OCI-LY3 (cell line): ENCODE measurements around the gene ZNF354B.

Experiments
- H2AFZ ChIP-seq: fragments of 200-600, 300-600 bp; shearing (Covaris generic); 2 replicates; pipeline ENCODE4 v1.6.0; 2014; ENCODE audit warnings: antibody characterized with exemption, low read depth, low read length
- H3K27ac ChIP-seq: fragments of 200-600, 300-600 bp; sonication (generic); 2 replicates; pipeline ENCODE4 v1.5.1; 2014; ENCODE audit warnings: mild to moderate bottlenecking, low read length, moderate library complexity, mixed read lengths
- H3K27me3 ChIP-seq: fragments of 200-600, 300-600 bp; sonication (generic); 2 replicates; pipeline ENCODE4 v1.6.1; 2014; ENCODE audit warnings: low read depth, low read length, mixed read lengths
- H3K36me3 ChIP-seq: fragments of 200-600, 300-600 bp; sonication (generic); replicated peaks from 2 replicates; pipeline ENCODE3; 2014; ENCODE audit warnings: low read depth, low read length, mixed read lengths
- H3K4me1 ChIP-seq: fragments of 300-600, 200-600 bp; sonication (generic); 2 replicates; pipeline ENCODE4 v1.6.1; 2014; ENCODE audit warnings: low read length, mixed read lengths
- H3K4me2 ChIP-seq: fragments of 200-600, 300-600 bp; sonication (generic); 2 replicates; pipeline ENCODE4 v1.6.1; 2014; ENCODE audit warnings: low read length, mixed read lengths
- H3K4me3 ChIP-seq: fragments of 300-600, 200-600 bp; sonication (generic); 2 replicates; pipeline ENCODE4 v1.5.1; 2014; ENCODE audit warnings: antibody characterized with exemption, mild to moderate bottlenecking, low read length, moderate library complexity
- H3K79me2 ChIP-seq: fragments of 300-600, 200-600 bp; shearing (Covaris generic); 2 replicates; pipeline ENCODE4 v1.6.1; 2014; ENCODE audit warnings: mild to moderate bottlenecking, low read length, mixed read lengths
- H3K9ac ChIP-seq: fragments of 300-600, 200-600 bp; shearing (Covaris generic); 2 replicates; pipeline ENCODE4 v1.6.0; 2014; ENCODE audit warnings: mild to moderate bottlenecking, low read length, moderate library complexity
- H3K9me3 ChIP-seq: fragments of 200-600, 300-600 bp; shearing (Covaris generic); 2 replicates; pipeline ENCODE4 v1.6.1; 2014; ENCODE audit warnings: low read length, mixed read lengths; ENCODE audit not compliant: insufficient read depth
- H4K20me1 ChIP-seq: fragments of 200-600, 300-600 bp; sonication (generic); 2 replicates; pipeline ENCODE4 v1.6.1; 2016; ENCODE audit warnings: low read length, mixed read lengths; ENCODE audit not compliant: insufficient read depth
- EZH2phosphoT487 ChIP-seq: fragments of 200-600 bp; shearing (Covaris generic); IDR thresholded peaks from 2 replicates; pipeline ENCODE4 v1.6.1; 2018; ENCODE audit warnings: antibody characterized with exemption, mixed run types, low read depth
- TF ChIP-seq, protein P1 (sequence below): fragments of 200-600, 300-600 bp; sonication (generic); IDR thresholded peaks from 2 replicates; pipeline ENCODE4 v1.5.1; 2014; ENCODE audit warnings: antibody characterized with exemption, low read length, low read depth

The ZNF354B gene

DNA sequence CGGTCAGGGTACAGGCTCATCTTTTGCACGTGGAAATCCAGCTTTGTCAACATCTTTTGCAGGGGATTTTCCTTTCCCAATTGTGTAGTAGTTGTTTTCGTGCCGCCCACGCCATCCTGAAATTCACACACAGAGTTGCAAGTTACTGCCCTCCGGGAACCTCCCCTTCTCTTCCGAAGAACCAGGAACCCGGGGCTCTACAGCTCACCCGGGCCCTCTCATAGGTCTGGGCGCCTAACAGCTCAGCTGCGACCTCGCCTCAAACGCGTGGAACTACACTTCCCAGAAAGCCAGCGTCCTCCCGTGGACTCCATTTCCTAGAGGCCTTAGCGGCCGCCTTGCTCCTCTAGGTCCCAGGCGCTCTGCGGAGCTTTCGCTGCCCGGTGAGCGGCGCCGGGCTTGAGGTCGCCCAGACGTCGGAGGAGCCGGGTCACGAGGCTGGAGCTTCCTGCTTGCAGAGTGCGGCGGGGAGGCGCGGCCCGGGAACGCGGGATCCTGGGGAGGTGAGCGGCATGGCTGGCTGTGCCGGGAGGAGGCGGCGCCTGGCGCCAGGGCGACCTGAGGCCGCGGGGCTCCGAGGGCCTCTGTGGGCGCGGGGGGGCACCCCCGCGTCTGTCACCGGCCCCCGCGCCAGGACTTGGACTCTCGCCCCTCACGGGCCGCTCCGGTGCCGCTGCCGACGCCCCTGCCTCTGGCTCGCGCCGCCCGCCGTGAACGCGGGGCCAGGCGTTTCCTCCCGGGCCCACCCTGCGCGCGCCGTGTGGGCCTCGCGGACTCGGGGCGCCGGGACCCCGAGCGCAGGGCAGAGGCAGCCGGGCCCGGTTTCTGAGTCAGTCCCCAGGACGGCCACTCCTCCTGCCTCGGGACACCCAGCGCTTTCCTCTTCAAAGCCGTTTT, at the start of gene ZNF354B:
Gene ZNF354B, plus strand, starts transcription at position 329 of the 897 bp plus-strand sequence. CDS start 1,095 bp downstream, outside the sequence.
- Histone ChIP-seq H3K4me2 (no peak within 1 kb of the TSS), H3K4me3 (no peak within 1 kb of the TSS), H3K36me3 (no peaks in the 10 kb centered on the region), H3K9me3 (no peaks in the 10 kb centered on the region), H3K9ac (no peak within 1 kb of the TSS), H3K27me3 (no peaks in the 10 kb centered on the region), H3K27ac (no peak within 1 kb of the TSS), H2AFZ (no peak within 1 kb of the TSS), H4K20me1 (no peaks in the 10 kb centered on the region), H3K79me2 (no peaks in the 10 kb centered on the region), H3K4me1 (no peaks in the 10 kb centered on the region)
- no peak for TF ChIP-seq EZH2phosphoT487
- TF ChIP-seq, protein P1, sequence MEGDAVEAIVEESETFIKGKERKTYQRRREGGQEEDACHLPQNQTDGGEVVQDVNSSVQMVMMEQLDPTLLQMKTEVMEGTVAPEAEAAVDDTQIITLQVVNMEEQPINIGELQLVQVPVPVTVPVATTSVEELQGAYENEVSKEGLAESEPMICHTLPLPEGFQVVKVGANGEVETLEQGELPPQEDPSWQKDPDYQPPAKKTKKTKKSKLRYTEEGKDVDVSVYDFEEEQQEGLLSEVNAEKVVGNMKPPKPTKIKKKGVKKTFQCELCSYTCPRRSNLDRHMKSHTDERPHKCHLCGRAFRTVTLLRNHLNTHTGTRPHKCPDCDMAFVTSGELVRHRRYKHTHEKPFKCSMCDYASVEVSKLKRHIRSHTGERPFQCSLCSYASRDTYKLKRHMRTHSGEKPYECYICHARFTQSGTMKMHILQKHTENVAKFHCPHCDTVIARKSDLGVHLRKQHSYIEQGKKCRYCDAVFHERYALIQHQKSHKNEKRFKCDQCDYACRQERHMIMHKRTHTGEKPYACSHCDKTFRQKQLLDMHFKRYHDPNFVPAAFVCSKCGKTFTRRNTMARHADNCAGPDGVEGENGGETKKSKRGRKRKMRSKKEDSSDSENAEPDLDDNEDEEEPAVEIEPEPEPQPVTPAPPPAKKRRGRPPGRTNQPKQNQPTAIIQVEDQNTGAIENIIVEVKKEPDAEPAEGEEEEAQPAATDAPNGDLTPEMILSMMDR = no peak

DNA sequence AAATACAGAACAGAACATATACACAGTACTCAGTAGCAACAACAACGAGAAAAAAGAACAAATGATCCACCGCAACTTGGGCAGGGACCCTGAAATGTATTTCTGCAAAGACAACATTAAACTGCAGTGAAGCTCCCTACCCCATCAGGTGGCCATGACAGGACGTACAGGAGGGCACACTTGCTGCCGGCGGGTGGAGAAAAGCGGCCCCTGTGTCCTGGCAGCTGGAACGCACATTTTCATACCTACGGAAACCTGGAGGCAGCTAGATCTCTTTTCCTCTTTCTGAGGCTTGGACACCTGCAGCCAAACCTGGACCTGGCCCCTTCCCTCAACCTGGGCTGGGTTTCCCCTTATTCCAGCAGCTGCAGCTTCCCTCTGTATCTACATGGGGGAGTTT, 42.2 kb upstream of the ZNF354B start:
- H3K36me3 ChIP-seq = no peaks in the 10 kb centered on the region
- H3K4me3 ChIP-seq = no peak overlapping the region
- no peaks in the 10 kb centered on the region for H3K9me3 ChIP-seq
- H4K20me1 ChIP-seq = no peaks in the 10 kb centered on the region
- H3K79me2 ChIP-seq = no peaks in the 10 kb centered on the region
- no peaks in the 10 kb centered on the region for H3K27me3 ChIP-seq
- H3K4me1 ChIP-seq = no peaks in the 10 kb centered on the region
- no peak for TF ChIP-seq EZH2phosphoT487
- TF ChIP-seq, protein P1 = no peak
- H3K4me2 ChIP-seq = no peak overlapping the region
- H2AFZ ChIP-seq = no peak overlapping the region
- no peak overlapping the region for H3K27ac ChIP-seq
- H3K9ac ChIP-seq = no peak overlapping the region

DNA sequence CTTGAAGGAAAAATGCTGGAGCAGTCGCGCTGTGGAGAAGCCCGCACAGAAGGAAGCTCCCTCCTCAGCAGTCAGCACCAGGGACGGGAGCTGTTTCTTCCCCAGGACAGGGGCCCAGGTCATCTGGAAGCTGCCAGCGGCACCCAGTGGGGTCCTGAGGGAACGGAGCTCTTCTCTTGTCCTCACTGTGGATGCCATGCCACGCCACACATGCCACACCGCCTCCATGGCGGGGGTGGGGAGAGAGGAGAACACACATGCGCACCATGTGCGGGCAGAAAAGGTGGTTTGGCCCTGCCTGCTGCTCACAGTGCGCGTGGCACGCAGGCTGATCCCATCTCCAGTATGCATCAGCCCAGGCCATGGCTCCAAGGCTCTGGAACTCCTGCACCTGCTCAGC, 41.7 kb upstream of the ZNF354B start:
- Histone ChIP-seq H3K27ac (no peak overlapping the region), H3K9me3 (no peaks in the 10 kb centered on the region), H3K27me3 (no peaks in the 10 kb centered on the region), H3K4me2 (no peak overlapping the region), H3K4me1 (no peaks in the 10 kb centered on the region), H4K20me1 (no peaks in the 10 kb centered on the region), H3K79me2 (no peaks in the 10 kb centered on the region), H3K4me3 (no peak overlapping the region), H3K9ac (no peak overlapping the region), H2AFZ (no peak overlapping the region), H3K36me3 (no peaks in the 10 kb centered on the region)
- TF ChIP-seq EZH2phosphoT487 = no peak
- TF ChIP-seq, protein P1 = no peak

DNA sequence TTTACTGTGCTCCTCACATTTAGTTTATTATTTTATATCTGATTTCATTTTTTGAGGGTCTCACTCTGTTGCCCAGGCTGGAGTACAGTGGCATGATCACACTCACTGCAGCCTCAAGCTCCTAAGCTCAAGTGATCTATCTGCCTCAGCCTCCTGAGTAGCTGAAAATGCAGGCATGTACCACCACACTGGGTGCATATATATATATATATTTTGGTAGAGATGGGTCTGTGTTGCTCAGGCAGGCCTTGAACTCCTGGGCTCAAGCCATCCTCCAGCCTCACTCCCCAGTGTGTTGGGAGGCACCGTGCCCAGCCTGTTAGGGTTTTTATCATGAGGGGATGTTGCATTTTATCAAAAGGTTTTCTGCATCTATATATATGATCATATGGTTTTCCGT, 39.8 kb upstream of the ZNF354B start:
- no peaks in the 10 kb centered on the region for H3K79me2 ChIP-seq
- no peak overlapping the region for H3K4me3 ChIP-seq
- H2AFZ ChIP-seq = no peak overlapping the region
- no peaks in the 10 kb centered on the region for H3K27me3 ChIP-seq
- H3K9me3 ChIP-seq = no peaks in the 10 kb centered on the region
- TF ChIP-seq EZH2phosphoT487 = no peak
- TF ChIP-seq, protein P1 = no peak
- H3K4me2 ChIP-seq = no peak overlapping the region
- no peak overlapping the region for H3K27ac ChIP-seq
- no peaks in the 10 kb centered on the region for H4K20me1 ChIP-seq
- H3K4me1 ChIP-seq = no peaks in the 10 kb centered on the region
- H3K9ac ChIP-seq = no peak overlapping the region
- H3K36me3 ChIP-seq = no peaks in the 10 kb centered on the region
